NCI-H345 treated with DMSO at 0.1 percent for 48 hours (cell line): ENCODE data around the gene COL6A1.

Experiments used
- DNase-seq: peaks from one replicate; lab custom pipeline; 2025; ENCODE audit not compliant: unreplicated experiment; lab: John Stamatoyannopoulos, UW

The COL6A1 gene

DNA sequence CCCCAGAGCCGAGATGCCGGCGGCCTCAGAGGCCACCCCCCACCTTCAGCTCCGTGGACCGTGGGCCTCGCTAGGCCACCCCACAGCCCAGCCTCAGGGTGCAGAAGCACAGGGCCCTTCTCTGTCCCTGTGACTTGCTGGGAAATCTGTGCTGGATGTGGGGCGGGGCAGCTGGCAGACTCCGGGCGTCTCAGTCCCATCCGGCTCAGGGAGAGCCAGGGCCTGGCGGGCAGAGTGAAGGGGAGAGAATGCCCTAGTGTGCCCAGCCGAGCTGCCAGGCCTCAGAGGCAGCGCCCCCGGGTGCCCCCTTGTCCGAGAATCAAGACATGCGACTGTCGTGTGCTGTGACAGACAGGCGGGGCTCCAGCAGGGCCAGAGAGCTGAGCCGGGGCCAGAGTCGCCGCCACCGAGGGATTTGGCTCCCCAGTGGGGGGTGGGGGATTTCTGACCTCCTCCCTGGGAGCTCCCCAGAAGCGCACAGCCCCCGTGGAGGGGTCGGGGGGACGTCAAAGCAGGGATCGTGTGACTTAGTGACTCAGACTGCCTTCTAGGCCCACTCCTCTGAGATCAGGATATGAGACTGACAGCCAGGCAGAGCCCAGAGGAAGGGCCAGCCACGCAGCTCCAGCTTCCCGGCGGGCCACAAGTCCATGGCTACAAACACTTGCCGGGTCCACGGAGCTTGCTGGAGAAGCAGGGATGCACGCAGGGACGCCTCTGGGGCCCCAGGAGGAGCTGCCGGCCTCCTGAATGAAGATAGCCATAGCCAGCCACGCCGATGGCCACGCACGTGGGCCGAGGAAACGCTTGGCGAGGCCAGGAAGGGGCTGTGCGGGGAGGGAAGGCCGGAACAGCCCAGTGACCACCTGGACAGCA, 11.9 kb downstream of the COL6A1 start:
- DNase-seq, result no peak

DNA sequence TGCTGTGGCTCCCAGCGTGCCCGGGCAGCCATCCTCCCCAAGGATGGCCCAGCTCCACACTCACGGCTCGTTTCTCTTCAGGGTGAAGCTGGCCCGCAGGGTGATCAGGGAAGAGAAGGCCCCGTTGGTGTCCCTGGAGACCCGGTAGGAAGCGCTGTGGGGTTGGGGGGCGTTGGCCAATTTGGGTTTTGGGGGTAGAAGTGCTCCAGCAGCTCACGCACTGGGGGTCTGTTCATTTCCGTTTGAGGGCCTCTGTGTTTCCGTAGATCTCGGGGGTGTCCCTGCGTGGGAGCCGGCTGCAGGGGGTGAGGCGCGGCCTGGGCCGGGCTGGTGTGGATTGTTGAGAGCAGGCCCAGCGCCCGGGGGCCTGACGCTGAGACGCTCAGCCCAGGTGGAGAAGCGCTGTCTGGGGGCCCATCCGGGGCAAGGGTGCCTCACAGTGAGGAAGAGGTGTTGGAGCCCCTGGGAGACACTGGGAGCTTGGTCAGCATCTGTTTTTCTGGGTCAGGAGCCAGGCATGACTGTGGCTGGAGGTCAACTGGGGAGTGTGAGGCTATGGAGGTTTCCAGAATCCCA, 12.6 kb downstream of the COL6A1 start:
- no peak for DNase-seq

DNA sequence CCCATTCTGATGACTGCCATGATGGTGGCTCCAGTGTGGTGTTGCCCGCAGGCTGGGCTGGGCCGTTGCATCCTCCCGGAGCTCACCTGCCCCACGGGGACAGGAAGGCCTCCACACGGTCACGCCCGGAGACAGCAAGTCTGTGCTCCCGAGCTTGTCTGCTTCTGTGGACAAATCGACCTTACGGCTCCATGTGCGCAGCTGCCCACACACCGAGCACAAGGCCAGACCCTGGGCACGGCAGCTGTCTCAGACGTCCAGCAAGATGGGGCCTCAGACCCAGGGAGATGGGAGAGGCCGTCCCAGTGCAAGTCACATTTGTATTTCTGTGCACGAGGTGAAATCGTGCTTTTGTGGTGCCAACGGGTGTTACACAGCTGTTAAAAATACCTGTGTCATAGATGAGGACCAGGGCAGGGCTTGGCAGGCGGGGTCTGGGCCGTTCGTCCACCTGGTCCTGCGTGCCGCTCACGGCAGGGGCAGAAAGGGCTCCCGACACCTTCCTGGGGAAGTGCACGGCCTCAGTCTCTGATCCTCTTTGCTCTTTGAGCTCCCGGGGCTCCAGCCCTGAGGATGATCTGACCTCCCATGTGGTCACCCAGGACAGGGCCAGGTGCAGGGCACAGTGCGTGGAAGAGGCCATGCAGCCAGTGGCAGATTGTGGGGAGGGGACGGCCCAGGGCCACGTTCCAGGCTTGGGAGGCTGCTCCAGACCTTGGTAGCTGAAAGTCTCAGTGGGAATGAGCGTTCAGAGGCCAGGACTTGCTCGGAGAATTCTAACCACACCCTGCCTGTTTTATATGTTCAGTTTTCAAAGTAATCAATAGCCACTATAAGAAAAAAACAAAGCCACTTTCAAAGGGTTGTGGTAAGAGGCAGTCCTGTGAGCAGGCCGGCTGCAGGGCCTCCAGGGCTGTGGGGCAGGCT, 13.5 kb downstream of the COL6A1 start:
- DNase-seq, result no peak

DNA sequence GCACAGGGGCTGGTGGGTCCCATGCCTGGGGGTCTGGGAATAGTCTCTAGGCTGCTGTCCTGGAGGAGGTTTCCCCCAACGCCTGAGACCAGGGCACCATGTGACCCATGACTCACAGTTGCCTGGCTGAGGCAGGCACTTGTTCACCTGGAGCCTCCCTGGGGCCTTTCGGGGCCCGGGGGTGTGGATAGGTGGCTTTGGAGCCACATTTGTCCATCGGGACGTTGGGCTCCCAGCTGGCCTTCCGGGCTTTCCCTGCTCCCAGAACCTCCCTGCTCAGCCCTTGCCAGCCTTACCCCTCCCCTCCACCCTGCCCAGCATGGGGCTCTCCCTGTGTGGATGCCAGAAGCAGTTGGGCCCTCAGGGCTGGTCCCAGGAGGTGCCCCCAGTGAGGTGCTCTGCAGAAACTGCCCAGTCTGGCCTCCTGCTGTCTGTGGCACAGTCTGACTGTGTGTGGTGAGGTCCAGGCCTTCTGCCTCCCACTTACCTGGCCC, 14.2 kb downstream of the COL6A1 start:
- DNase-seq, result no peak

DNA sequence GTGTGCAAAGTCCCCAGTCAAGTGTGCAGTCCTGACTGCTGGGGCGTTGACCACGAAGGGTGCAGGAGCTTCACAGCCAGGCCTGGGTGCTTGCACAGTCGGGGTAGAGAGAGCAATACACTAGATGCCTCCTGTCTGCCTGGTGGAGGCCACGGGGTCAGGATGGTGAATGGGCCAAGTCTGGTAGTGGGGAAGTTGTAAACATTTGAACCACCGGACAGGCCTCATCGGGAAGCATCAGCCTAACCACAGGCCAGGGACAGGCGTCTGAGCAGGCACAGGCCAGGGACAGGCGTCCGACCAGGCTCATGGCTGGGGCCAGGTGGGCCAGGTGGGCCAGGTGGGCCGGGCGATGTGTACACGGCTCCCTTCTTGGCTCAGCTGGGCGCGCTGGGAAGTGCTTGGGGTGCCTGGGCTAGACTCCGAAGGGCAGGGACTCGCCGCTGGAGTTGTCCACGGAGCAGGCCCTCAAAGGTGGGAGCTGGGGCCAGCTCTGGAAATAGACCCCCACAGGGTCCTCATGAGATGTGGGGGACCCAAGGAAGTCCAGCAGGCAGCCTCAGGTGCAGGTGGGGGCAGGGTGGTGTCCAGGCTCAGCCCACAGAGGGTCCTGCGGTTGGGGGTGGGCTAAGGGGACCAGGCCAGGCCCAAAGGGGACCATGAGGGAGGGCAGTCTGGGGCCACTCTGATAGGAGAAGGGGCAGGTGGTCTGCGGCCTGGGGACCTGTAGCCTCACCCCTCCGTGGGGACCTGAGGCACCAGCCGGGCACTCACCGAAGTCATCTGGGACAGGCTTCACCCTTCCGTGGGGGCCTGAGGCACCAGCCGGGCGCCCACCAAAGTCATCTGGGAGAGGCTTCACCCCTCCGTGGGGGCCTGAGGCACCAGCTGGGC, 15.0 kb downstream of the COL6A1 start:
- DNase-seq, result no peak

DNA sequence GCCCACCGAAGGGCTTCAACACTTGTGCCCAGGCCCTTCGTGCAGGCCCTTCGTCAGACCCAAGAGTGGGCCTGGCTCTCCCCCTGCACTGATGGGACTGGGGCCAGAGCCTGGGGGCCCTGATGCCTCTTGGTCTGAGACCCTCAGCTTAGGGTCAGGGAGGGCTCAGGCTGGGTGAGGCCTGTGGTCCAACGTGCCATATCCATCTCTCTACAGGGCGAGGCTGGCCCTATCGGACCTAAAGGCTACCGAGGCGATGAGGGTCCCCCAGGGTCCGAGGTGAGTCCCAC, 15.6 kb downstream of the COL6A1 start:
- no peak for DNase-seq

DNA sequence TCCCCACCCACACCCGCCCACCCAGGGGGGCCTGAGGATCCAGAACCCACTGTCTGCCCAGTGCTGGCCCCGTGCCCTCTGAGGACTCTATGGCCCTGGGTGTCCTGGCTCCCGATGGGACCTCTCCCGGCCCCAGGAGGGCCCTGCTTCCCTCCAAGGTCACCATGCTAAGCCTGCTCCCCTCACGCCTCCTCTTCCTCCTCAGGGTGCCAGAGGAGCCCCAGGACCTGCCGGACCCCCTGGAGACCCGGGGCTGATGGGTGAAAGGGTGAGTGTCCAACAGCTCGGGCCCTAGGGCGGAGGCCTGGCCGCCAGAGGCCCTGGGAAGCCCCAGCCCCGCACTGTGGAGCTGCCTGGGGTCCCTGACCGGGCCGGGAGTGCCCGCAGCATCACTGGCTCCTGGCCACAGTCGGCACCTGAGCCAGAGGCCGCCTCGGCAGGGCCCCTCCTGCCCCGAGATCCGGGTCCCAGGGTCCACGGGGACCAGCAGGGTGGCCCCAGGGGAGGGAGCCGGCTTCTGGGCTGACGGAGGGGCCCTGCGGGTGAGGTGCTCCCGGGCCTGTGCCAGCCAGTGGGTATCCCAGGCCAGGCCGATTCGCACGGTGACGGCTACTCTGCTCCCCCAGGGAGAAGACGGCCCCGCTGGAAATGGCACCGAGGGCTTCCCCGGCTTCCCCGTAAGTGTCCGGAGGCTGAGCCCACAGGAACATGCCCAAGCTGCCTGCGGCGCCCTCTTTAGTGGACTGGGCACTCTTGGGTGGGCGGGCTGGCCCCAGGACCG, 16.1 kb downstream of the COL6A1 start:
- DNase-seq, result no peak

DNA sequence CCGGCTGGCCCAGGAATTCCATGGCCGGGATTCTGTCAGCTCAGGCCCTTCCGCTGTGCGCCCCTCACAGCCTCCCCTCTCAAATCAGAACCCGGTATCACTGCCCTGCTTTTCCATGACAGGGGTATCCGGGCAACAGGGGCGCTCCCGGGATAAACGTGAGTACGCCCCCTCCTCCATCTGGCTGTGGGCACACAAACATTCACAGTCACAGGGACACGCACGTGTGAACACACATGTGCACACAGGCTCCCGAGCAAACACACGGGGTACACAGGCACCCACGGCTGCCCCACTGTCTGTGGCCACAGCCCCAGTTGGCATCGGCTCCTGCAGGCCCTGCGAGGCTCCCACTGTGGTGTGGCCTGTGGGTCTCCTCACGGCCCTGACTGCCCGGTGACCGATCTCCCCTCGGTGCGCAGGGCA, 16.7 kb downstream of the COL6A1 start:
- DNase-seq, result no peak

DNA sequence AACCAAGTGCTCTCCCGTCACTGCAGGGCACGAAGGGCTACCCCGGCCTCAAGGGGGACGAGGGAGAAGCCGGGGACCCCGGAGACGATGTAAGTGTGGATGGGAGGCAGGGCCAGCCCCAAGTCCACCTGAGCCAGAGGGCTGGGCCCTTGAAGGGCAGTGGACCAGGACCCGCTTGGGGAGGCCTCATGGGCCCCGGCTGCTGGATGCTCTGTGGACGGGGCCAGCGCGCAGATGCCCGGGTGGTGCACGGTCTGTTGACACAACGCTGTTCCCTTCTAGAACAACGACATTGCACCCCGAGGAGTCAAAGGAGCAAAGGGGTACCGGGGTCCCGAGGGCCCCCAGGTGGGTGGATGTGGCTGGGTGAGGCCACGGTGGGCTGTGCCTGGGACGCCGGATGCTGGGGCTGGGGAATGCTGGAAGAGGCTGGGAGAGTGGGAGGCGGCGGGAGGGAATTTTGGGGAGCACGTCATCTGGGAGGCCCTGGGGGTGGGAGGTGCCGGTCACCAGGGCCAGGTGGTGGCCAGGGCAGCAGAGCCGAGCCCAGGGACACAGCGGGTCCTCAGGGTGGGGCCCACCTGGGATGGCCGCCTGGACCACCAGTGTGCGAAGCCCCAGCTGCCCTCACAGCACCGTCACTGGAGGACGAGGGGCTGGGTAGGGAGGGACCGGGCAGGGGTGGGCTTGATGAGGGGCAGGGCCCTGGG, 17.5 kb downstream of the COL6A1 start:
- DNase-seq, result no peak

DNA sequence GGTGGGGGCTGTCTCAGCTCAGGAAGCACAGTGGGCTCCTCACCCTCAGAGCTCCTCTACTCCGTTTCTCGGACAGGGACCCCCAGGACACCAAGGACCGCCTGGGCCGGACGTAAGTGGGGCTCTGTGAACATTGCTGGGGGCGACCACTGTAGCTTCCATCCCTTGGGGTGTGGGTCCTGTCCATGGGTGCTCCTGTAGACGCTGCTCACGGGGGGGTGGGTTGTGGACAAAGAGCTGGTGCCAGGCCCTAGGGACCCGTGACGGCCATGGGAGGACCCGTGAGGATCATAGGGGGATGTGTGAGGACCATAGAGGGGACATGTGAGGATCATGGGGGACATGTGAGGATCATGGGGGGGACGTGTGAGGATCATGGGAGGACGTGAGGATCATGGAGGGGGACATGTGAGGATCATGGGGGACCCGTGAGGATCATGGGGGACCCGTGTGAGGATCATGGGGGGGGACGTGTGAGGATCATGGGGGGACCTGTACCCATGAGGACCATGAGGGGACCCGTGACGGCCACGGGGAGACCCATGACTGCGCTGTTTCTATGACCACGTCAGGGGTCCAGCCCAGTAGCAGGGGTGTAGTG, 18.1 kb downstream of the COL6A1 start:
- no peak for DNase-seq

DNA sequence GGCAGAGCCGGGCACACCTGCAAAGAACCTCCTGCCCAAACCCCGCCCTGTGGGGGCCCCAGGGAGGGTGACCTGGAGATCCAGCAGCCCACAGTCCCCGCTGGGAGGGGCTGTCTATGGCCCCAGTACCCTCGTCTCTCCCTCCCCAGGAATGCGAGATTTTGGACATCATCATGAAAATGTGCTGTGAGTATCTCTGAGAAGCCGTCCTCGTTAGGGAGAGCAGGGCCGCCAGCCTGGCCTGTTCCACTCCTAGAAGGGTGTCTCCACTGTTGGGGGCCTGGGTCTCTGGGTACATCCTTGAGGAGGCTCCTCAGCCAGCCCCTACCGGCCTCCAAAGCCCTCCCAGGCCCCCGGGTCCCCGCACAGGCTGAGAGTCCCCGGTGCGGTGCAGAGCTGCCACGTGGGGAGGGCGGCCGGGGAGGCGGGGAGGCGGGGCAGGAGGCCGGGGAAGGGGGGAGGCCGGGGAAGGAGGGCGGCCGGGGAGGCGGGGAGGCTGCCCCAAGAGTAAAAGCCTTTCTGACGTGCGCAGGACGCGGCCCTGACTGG, 18.7 kb downstream of the COL6A1 start:
- no peak for DNase-seq

DNA sequence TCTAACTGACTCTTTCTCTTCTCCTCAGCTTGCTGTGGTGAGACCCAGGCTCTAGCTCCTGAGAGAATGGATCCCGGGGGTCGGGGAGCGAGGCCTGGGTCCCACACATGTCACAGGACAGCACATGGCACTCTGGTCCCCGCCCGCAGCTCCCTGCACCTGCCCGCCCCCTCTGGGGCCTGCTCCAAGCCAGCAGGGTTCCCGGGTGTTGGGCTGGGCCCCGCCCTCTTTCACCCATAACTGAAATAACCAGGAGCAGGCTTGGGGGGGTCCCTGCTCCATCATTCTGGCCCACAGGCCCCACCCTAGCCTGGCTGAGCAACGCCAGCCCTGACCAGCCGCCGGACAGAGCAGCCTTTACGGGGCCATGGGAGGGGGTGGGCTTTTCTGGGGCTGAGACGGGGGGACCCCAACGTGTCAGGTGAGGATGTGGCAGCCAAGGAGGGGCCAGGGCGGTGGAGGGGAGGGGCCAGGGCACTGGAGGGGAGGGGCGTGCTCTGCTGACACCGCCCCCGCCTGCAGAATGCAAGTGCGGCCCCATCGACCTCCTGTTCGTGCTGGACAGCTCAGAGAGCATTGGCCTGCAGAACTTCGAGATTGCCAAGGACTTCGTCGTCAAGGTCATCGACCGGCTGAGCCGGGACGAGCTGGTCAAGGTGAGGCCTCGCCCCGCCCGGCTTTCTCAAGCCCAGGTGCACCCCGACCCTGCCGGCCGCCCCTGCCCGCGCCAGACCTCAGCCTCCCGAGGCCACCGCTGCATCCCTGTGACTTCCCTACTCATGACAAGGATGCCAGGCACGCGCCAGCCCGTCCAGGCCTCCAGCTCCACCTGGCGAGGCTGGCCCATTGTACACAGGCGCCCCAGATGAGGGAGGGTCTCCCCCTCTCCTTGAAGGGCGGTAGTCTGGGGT, 19.4 kb downstream of the COL6A1 start:
- no peak for DNase-seq

DNA sequence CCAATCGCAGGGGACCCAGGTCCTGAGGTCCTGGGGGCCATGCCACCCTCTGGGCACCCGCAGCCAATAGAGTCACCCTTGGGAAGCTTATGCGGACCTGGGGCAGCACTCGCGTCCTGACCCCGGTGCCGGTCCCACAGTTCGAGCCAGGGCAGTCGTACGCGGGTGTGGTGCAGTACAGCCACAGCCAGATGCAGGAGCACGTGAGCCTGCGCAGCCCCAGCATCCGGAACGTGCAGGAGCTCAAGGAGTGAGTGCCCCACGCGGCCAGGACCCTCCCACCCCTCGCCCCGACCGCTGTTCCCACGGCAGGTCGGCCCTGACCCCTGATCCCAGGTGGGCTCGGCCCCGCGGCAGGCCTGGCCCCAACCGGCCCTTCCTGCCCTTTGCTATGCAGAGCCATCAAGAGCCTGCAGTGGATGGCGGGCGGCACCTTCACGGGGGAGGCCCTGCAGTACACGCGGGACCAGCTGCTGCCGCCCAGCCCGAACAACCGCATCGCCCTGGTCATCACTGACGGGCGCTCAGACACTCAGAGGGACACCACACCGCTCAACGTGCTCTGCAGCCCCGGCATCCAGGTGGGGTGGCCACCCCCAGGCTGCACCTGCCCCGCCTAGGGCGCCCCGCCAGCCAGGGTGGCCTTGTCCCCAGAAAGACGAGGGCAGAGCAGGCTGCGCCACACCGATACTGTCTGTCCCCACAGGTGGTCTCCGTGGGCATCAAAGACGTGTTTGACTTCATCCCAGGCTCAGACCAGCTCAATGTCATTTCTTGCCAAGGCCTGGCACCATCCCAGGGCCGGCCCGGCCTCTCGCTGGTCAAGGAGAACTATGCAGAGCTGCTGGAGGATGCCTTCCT, 20.5 kb downstream of the COL6A1 start:
- no peak for DNase-seq

DNA sequence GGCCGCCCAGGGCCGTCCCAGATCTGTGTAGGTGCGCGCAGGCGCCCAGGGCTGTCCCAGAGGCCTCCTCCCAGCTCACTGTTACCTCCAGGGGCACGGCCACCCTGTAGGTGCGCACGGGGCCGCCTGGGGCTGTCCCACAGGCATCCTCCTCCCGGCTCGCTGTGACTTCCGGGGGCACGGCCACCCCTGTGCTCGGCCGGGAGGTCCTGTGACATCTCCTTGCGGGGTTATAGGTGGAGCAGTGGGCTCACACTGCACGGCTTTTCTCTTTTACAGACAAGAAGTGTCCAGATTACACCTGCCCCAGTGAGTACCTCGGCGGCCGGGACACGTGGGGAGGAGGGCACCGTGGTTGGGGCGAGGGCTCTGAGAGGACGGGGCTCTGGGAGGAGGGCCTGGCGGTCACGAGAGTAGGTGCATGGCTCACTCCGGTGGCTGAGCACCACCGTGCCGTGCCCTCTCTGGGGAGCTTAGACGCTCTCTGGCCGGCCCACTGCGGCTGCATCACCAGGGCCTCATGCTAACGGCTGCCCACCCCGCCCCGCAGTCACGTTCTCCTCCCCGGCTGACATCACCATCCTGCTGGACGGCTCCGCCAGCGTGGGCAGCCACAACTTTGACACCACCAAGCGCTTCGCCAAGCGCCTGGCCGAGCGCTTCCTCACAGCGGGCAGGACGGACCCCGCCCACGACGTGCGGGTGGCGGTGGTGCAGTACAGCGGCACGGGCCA, 21.4 kb downstream of the COL6A1 start:
- no peak for DNase-seq

DNA sequence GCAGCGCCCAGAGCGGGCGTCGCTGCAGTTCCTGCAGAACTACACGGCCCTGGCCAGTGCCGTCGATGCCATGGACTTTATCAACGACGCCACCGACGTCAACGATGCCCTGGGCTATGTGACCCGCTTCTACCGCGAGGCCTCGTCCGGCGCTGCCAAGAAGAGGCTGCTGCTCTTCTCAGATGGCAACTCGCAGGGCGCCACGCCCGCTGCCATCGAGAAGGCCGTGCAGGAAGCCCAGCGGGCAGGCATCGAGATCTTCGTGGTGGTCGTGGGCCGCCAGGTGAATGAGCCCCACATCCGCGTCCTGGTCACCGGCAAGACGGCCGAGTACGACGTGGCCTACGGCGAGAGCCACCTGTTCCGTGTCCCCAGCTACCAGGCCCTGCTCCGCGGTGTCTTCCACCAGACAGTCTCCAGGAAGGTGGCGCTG, 22.0 kb downstream of the COL6A1 start:
- DNase-seq, result no peak
